Adrenal gland (tissue), 12 donors: ENCODE data around the gene KAZALD1. TPM values are rescaled to one million over a fixed set of nuclear protein-coding genes. Genes with fewer than 3 reads are reported as not detected.

ENCODE experiments used
- DNase-seq, 7 donors: peaks; one replicate each; pipeline ENCODE4 v3.0.0-alpha.2; 2019 to 2020
- H3K27ac ChIP-seq, 5 donors: fragments of 200-600 bp; sonication (generic) in 4 of 5; 1 replicate in 3 of 5; 2 replicates in 2 of 5; pipeline versions ENCODE4 v1.5.1 to v1.8.0; 2016 to 2020; ENCODE audit warnings: mild to moderate bottlenecking in 1 of 5
- H3K27me3 ChIP-seq: fragments of 200-600 bp; 2 replicates; pipeline ENCODE4 v1.8.0; 2021
- H3K36me3 ChIP-seq, 2 donors: fragments of 200-600 bp; replicated peaks in 1 of 2; 1 replicate in 1 of 2; 2 replicates in 1 of 2; pipeline versions ENCODE4 v1.5.1 to v1.8.0; 2018 to 2022
- H3K4me1 ChIP-seq, 2 donors: fragments of 200-600 bp; replicated peaks in 1 of 2; 1 replicate in 1 of 2; 2 replicates in 1 of 2; pipeline versions ENCODE4 v1.5.1 to v1.8.0; 2018 to 2021
- H3K4me3 ChIP-seq, 4 donors: fragments of 200-600 bp; sonication (generic) in 3 of 4; one replicate each; pipeline ENCODE4 v1.5.1; 2016 to 2018
- H3K9me3 ChIP-seq, 3 donors: fragments of 200-600 bp; sonication (generic) in 1 of 3; replicated peaks in 1 of 3; 1 replicate in 2 of 3; 2 replicates in 1 of 3; pipeline versions ENCODE4 v1.5.1 to v1.8.0; 2016 to 2021
- POLR2A ChIP-seq, 2 donors: fragments of 450-650 bp; IDR thresholded peaks; one replicate each; pipeline ENCODE4 v1.6.1; 2017; ENCODE audit warnings: antibody characterized with exemption in 2 of 2, mild to moderate bottlenecking in 2 of 2, moderate library complexity in 1 of 2
- whole genome bisulfite sequencing, 4 donors: extraction: QIAGEN DNeasy Blood & Tissue Kit in 2 of 4; methylation state at CpG; one replicate each; pipeline versions ENCODE4 v1.1.5 to v1.1.7; 2013 to 2017; 5-methylcytosine and 5-hydroxymethylcytosine counted together
- intact Hi-C, 2 donors: fragments of 100-400 bp; cut with DNase I; formaldehyde crosslinking; loops; one replicate each; pipeline versions ENCODE4 v1.14.1 to v1.15.0; 2022 to 2023
- polyA plus RNA-seq, 3 donors: library from polyadenylated mRNA; stranded (reverse); fragments of 200-250 nt in 2 of 3; fragments of 350-450 nt in 1 of 3; fragmentation: Illumina TruSeq in 1 of 3; extraction: RNeasy Lipid Tissue Mini Kit (QIAGEN cat#74804) in 1 of 3; gene quantifications; one replicate each; pipeline ENCODE4 v1.2.3, GENCODE V29; 2013 to 2014
- total RNA-seq, 9 donors: library from RNA; depleted of rRNA in 4 of 9; stranded (reverse); fragments of >200 nt in 4 of 9; fragments of 120-200 nt in 1 of 9; fragmentation: NEBNext Ultra II Directional in 1 of 9; extraction: Animal tissue kit (Norgen Biotek cat#: 25700) in 1 of 9; gene quantifications; one replicate each; pipeline versions ENCODE4 v1.1.0 to v1.2.4, GENCODE V29; 2013 to 2023
- TF ChIP-seq, protein P1 (sequence below), 6 experiments: fragments of 450-650 bp in 4 of 6; fragments of 200-600 bp in 2 of 6; sonication (generic) in 1 of 6; IDR thresholded peaks; 1 replicate in 5 of 6; 2 replicates in 1 of 6; pipeline versions ENCODE4 v1.5.1 to v1.8.0; 2016 to 2021; ENCODE audit warnings: antibody characterized with exemption in 6 of 6, mild to moderate bottlenecking in 2 of 6, moderate library complexity in 1 of 6
- donor health status: healthy with polysubstance abuse.
- donor health status: Bipolar disorder and iron deficiency.
- donor health status: DM: yes; HTN: yes; CAD: no.
- donor health status: DM: no; HTN: no; CAD: no.
- donor health status: DM: no; HTN: no; CAD: no.
- donor health status: DM: yes; HTN: yes; CAD: no.

Gene KAZALD1
- total and polyA plus RNA-seq, 12 donors: 0.55 to 5.4 (median 2.1) TPM

DNA sequence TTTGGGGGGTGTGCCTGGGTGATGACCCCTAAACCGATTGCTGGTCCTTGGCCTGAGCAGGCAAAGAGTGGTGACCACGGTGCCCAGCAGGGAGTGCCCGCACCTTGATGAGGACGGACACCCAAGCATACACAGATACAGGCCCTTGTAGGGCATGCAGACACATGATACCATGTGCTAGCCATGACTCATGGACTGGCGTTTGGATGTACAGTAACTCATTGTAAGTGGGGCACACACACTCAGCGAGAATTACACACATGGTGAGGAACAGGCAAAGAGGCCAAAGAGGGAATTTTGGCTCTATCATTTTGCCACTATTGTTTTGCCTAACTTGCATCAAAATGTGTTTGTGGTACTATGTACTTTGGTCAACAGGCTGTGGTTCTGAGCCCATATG, 24.1 kb downstream of the KAZALD1 start:
- intact Hi-C loops: no loop called here
- no peak overlapping the region for H3K4me3 ChIP-seq
- H3K9me3 ChIP-seq: no peaks in the 10 kb centered on the region
- no peaks in the 10 kb centered on the region for H3K36me3 ChIP-seq
- H3K27me3 ChIP-seq: peaks cover 35% of the 10 kb centered on the region
- no peak for TF ChIP-seq POLR2A (IDR thresholded peaks at IDR 0.05)
- TF ChIP-seq, protein P1, sequence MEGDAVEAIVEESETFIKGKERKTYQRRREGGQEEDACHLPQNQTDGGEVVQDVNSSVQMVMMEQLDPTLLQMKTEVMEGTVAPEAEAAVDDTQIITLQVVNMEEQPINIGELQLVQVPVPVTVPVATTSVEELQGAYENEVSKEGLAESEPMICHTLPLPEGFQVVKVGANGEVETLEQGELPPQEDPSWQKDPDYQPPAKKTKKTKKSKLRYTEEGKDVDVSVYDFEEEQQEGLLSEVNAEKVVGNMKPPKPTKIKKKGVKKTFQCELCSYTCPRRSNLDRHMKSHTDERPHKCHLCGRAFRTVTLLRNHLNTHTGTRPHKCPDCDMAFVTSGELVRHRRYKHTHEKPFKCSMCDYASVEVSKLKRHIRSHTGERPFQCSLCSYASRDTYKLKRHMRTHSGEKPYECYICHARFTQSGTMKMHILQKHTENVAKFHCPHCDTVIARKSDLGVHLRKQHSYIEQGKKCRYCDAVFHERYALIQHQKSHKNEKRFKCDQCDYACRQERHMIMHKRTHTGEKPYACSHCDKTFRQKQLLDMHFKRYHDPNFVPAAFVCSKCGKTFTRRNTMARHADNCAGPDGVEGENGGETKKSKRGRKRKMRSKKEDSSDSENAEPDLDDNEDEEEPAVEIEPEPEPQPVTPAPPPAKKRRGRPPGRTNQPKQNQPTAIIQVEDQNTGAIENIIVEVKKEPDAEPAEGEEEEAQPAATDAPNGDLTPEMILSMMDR (IDR thresholded peaks at IDR 0.05): no peak
- DNase-seq: no peak
- WGBS, 4 donors: 68 to 100% (median 79%) methylated on average over 1 to 6 of the region's 6 CpGs
- H3K4me1 ChIP-seq: no peaks in the 10 kb centered on the region
- H3K27ac ChIP-seq: no peak overlapping the region

- Histone ChIP-seq H3K9me3 (no peaks in the 10 kb centered on the region), H3K27me3 (peaks cover 35% of the 10 kb centered on the region), H3K27ac (no peak overlapping the region), H3K4me1 (no peaks in the 10 kb centered on the region), H3K4me3 (no peak overlapping the region), H3K36me3 (no peaks in the 10 kb centered on the region)
- no peak for DNase-seq
- intact Hi-C loops: no loop called here
- TF ChIP-seq, protein P1 (IDR thresholded peaks at IDR 0.05): no peak
- no peak for TF ChIP-seq POLR2A (IDR thresholded peaks at IDR 0.05)
- WGBS, 4 donors: 28 to 39% (median 34%) methylated on average over 10 of the region's 10 CpGs
Measured at GRCh38 chr10:101087376-101087775, 25.6 kb downstream of the KAZALD1 start.

- Histone ChIP-seq H3K4me1 (no peaks in the 10 kb centered on the region), H3K9me3 (no peaks in the 10 kb centered on the region), H3K4me3 (no peak overlapping the region), H3K27me3 (peaks cover 41% of the 10 kb centered on the region), H3K36me3 (no peaks in the 10 kb centered on the region), H3K27ac (no peak overlapping the region)
- no peak for TF ChIP-seq POLR2A (IDR thresholded peaks at IDR 0.05)
- TF ChIP-seq, protein P1 (IDR thresholded peaks at IDR 0.05): no peak
- WGBS, 4 donors: 23 to 26% (median 24%) methylated on average over 12 to 14 of the region's 14 CpGs
- no peak for DNase-seq
- intact Hi-C loops: no loop called here
Measured at GRCh38 chr10:101087965-101088364, 26.2 kb downstream of the KAZALD1 start.

- 70 to 84% (median 82%) methylated on average over 9 to 11 of the region's 11 CpGs for WGBS, 4 donors
- Histone ChIP-seq H3K9me3 (no peaks in the 10 kb centered on the region), H3K4me3 (no peak overlapping the region), H3K27ac (no peak overlapping the region), H3K27me3 (peaks cover 56% of the 10 kb centered on the region), H3K4me1 (no peaks in the 10 kb centered on the region), H3K36me3 (no peaks in the 10 kb centered on the region)
- intact Hi-C loops: no loop called here
- DNase-seq: no peak
- TF ChIP-seq, protein P1 (IDR thresholded peaks at IDR 0.05): no peak
- TF ChIP-seq POLR2A (IDR thresholded peaks at IDR 0.05): no peak
Measured at GRCh38 chr10:101089520-101090299, 27.9 kb downstream of the KAZALD1 start.
